Bladder microvascular endothelial cell (primary cell): ENCODE results near the gene ASGR1. TPM values are rescaled to one million over a fixed set of nuclear protein-coding genes. Genes with fewer than 3 reads are reported as not detected.

Experiments used
- total RNA-seq: library from RNA; depleted of rRNA; stranded (reverse); fragments of >200 nt; gene quantifications from 2 replicates; pipeline ENCODE4 v1.2.3, GENCODE V29; 2014

The ASGR1 gene, protein sequence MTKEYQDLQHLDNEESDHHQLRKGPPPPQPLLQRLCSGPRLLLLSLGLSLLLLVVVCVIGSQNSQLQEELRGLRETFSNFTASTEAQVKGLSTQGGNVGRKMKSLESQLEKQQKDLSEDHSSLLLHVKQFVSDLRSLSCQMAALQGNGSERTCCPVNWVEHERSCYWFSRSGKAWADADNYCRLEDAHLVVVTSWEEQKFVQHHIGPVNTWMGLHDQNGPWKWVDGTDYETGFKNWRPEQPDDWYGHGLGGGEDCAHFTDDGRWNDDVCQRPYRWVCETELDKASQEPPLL
- total RNA-seq = 10.5 and 15.1 TPM in 2 replicates

DNA sequence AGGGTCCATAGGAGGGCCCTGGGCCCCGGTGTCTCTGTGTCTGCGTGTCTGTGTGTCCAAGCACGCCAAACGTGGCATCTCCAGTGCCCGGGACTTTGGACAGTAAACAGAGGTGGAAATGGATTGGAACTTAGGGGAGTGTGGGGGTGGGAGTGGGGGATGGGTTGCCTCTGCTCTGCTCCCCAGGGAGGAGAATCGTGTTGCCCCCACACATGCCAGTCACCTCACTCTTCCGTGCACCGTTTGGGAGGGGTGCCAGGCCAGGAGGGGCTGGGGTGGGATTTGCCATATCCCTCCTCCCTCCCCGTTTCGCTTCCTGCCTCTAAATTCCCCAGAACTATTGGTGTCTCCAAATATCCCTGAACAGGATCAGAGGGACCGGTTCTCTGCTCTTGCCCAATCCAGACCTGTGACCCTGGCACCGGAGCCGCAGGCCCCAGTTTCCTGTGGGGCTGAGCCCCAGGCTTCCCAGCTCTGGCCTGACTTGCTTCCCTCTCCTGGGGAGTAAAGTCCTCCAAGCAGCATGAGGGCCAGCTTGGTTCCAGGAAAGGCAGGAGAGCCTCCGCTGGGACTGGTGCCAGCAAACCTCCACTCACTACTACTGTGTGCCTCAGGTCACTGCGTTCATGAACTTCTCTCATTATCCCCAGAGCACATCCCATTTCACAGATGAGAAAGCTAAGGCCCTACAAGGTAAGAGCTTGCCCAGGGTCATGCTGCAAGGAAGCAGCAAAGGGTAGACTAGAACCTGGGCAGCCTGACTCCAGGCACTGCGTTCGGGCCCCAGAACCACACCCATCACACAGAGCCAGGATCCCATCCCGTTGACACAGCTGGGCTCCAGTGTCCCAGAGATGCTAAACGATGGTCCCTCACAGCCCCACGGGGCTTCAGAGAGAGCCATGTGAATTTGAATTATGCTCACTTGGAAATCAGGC is at the start of gene ASGR1:
Gene ASGR1, minus strand, starts transcription at position 54 of the 938 bp plus-strand sequence. CDS start 807 bp downstream, outside the sequence.

DNA sequence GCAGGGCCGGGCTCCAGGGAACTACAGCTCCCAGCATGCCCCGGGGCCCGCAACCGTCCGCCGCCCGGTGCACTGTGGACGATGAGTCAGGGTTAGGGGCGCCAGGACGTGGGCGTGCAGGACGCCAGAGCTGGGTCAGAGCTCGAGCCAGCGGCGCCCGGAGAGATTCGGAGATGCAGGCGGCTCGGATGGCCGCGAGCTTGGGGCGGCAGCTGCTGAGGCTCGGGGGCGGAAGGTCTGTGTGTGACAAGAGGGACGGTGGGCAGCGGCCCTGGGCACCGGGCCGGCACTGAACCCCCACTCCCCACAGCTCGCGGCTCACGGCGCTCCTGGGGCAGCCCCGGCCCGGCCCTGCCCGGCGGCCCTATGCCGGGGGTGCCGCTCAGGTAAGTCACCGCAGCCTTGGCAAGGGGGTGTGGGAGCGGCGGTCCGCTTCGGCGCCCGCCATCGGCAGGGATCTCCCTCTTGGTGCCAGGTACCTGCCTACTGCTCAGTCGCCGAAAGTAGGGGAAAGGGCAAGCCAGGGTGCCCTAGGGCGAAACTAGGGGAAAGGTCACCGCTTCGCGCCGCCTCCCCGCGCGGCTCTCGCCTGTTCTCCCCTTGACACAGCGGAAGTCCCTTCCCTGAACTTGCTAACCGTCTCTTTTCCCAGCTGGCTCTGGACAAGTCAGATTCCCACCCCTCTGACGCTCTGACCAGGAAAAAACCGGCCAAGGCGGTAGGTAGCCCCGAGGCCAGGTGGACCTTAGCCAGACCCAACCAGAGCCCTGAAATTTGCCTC is 40.8 kb upstream of the ASGR1 start, which contains the start of the genes ACADVL and DLG4:
Gene ACADVL, plus strand, starts transcription at position 127 of the 781 bp plus-strand sequence. Its CDS starts 47 bp downstream, at position 174.
Gene DLG4, minus strand, starts transcription at position 25 of the 781 bp plus-strand sequence.

Other genes starting within 250 kb of the ASGR1 start
- gene ALOX12, start 183.3 kb downstream of the ASGR1 start, total RNA-seq = not detected in 2 replicates
- gene RNASEK, start 166.7 kb downstream of the ASGR1 start, total RNA-seq = 22.2 and 55.1 TPM in 2 replicates
- gene BCL6B, start 156.3 kb downstream of the ASGR1 start, total RNA-seq = 68.6 and 99.3 TPM in 2 replicates
- gene SLC16A13, start 143.4 kb downstream of the ASGR1 start, total RNA-seq = 1.5 and 1.9 TPM in 2 replicates
- 0.44 and 0.49 TPM in 2 replicates for gene SLC16A11, start 135.3 kb downstream of the ASGR1 start, total RNA-seq
- gene CLEC10A, start 99.1 kb downstream of the ASGR1 start, total RNA-seq = 0.19 TPM in 1 of 2 replicates, not detected in the other
- not detected in 2 replicates for gene ASGR2, start 64.5 kb downstream of the ASGR1 start, total RNA-seq
- 6.8 and 22.5 TPM in 2 replicates for gene DLG4, start 40.5 kb upstream of the ASGR1 start, total RNA-seq
- gene ACADVL, start 40.6 kb upstream of the ASGR1 start, total RNA-seq = 205 and 264 TPM in 2 replicates
- 32.2 and 53.0 TPM in 2 replicates for gene DVL2, start 55.1 kb upstream of the ASGR1 start, total RNA-seq
- gene PHF23, start 60.1 kb upstream of the ASGR1 start, total RNA-seq = 28.7 and 37.6 TPM in 2 replicates
- gene GABARAP, start 63.1 kb upstream of the ASGR1 start, total RNA-seq = 86.0 and 116 TPM in 2 replicates
- gene CTDNEP1, start 72.4 kb upstream of the ASGR1 start, total RNA-seq = 18.5 and 41.9 TPM in 2 replicates
- 22.4 and 31.6 TPM in 2 replicates for gene ELP5, start 72.8 kb upstream of the ASGR1 start, total RNA-seq
- 0.82 and 8.1 TPM in 2 replicates for gene CLDN7, start 83.1 kb upstream of the ASGR1 start, total RNA-seq
- gene SLC2A4, start 102.3 kb upstream of the ASGR1 start, total RNA-seq = 0.57 TPM in 1 of 2 replicates, not detected in the other
- 0.25 TPM in 1 of 2 replicates, not detected in the other for gene YBX2, start 115.3 kb upstream of the ASGR1 start, total RNA-seq
- gene EIF5A, start 128.3 kb upstream of the ASGR1 start, total RNA-seq = 537 and 632 TPM in 2 replicates
- gene GPS2, start 136.0 kb upstream of the ASGR1 start, total RNA-seq = 28.8 and 30.1 TPM in 2 replicates
- gene NEURL4, start 150.0 kb upstream of the ASGR1 start, total RNA-seq = 10.4 and 31.2 TPM in 2 replicates
- gene ACAP1, start 157.2 kb upstream of the ASGR1 start, total RNA-seq = not detected in 2 replicates
- gene KCTD11, start 172.8 kb upstream of the ASGR1 start, total RNA-seq = 1.1 and 2.3 TPM in 2 replicates
- gene TMEM95, start 175.8 kb upstream of the ASGR1 start, total RNA-seq = not detected in 2 replicates
- 0.49 and 1.6 TPM in 2 replicates for gene TNK1, start 201.7 kb upstream of the ASGR1 start, total RNA-seq
- gene PLSCR3, start 215.2 kb upstream of the ASGR1 start, total RNA-seq = 16.7 and 36.8 TPM in 2 replicates
- gene TMEM256, start 224.7 kb upstream of the ASGR1 start, total RNA-seq = 48.8 and 118 TPM in 2 replicates
- gene NLGN2, start 228.5 kb upstream of the ASGR1 start, total RNA-seq = 1.3 and 7.6 TPM in 2 replicates
- gene SPEM1, start 241.0 kb upstream of the ASGR1 start, total RNA-seq = not detected in 2 replicates
- not detected in 2 replicates for gene SPEM2, start 246.2 kb upstream of the ASGR1 start, total RNA-seq
- gene SPEM3, start 249.5 kb upstream of the ASGR1 start, total RNA-seq = not detected in 2 replicates